GM19099 (cell line): Measurements from ENCODE around the gene AQP5.

Experiments
- POLR2A ChIP-seq: IDR thresholded peaks from 3 replicates; pipeline ENCODE4 v1.6.1; 2011; ENCODE audit warnings: low read depth; ENCODE audit not compliant: insufficient read length; ENCODE audit errors: extremely low read depth

Gene AQP5

GRCh38 chr12:49924628-49925246, 36.9 kb upstream of the AQP5 start:
- TF ChIP-seq POLR2A, result no peak

GRCh38 chr12:49925433-49926204, 36.1 kb upstream of the AQP5 start:
- no peak for TF ChIP-seq POLR2A

GRCh38 chr12:49928471-49928870, 33.2 kb upstream of the AQP5 start:
- no peak for TF ChIP-seq POLR2A

GRCh38 chr12:49929581-49929980, 32.1 kb upstream of the AQP5 start:
- TF ChIP-seq POLR2A, result no peak

GRCh38 chr12:49930515-49931288, 31.0 kb upstream of the AQP5 start:
- TF ChIP-seq POLR2A, result no peak

- no peak for TF ChIP-seq POLR2A
These were observed 29.6 kb upstream of the AQP5 start for GRCh38 chr12:49932023-49932422.

- no peak for TF ChIP-seq POLR2A
These were observed 29.0 kb upstream of the AQP5 start for GRCh38 chr12:49932533-49933130.

GRCh38 chr12:49933796-49934195, 27.9 kb upstream of the AQP5 start:
- TF ChIP-seq POLR2A, result no peak

- TF ChIP-seq POLR2A, result no peak
These were observed 27.2 kb upstream of the AQP5 start for GRCh38 chr12:49934505-49934904.

- TF ChIP-seq POLR2A, result no peak
These were observed 24.7 kb upstream of the AQP5 start for GRCh38 chr12:49936925-49937324.

GRCh38 chr12:49937639-49938300, 23.9 kb upstream of the AQP5 start:
- no peak for TF ChIP-seq POLR2A

GRCh38 chr12:49939307-49939706, 22.4 kb upstream of the AQP5 start:
- TF ChIP-seq POLR2A, result no peak

- no peak for TF ChIP-seq POLR2A
These were observed 22.0 kb upstream of the AQP5 start for GRCh38 chr12:49939707-49940106.

- no peak for TF ChIP-seq POLR2A
These were observed 19.8 kb upstream of the AQP5 start for GRCh38 chr12:49941556-49942511.
